ENCODE results near the gene ARL15.

ARL15 gene

DNA sequence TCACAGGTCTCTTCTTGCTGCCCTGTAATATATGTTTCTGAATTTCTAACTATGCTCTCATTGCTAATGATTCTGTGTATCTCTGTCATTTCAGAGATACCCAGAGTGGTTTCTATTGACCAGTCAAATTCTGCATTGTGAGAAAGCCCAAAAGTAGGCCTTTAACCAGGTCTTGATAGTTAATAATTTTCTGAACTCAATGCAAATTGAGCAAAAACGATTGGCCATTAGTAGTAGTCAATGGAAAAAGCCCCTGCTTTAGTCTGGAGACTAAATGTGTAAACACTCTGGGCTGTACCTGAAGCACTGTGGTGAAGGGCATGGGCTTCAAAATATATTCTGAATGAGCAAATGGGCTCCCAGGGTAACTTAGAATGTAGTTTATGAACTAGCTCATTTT lies 307.6 kb downstream of the ARL15 start:
- Histone ChIP-seq H3K9me3 (replicated peaks in 1 of 11) (no peaks in the 10 kb centered on the region), H3K9ac (no peak overlapping the region), H3K27me3 (no peaks in the 10 kb centered on the region), H3K4me2 (0 out of 22 replicates have a peak overlapping the region, but pooled peaks of 1 of the 11 experiments have one; percentile 14), H3K36me3 (no peaks in the 10 kb centered on the region), H3K4me1 (peaks cover 0 to 13% (median 2%) of the 10 kb centered on the region in 10 experiments; a peak in 6 of 20 replicates), H3K4me3 (no peak overlapping the region), H3K27ac (no peak overlapping the region), H4K20me1 (no peaks in the 10 kb centered on the region)
- no peak for TF ChIP-seq Cebpa-rat (IDR thresholded peaks at IDR 0.05)

DNA sequence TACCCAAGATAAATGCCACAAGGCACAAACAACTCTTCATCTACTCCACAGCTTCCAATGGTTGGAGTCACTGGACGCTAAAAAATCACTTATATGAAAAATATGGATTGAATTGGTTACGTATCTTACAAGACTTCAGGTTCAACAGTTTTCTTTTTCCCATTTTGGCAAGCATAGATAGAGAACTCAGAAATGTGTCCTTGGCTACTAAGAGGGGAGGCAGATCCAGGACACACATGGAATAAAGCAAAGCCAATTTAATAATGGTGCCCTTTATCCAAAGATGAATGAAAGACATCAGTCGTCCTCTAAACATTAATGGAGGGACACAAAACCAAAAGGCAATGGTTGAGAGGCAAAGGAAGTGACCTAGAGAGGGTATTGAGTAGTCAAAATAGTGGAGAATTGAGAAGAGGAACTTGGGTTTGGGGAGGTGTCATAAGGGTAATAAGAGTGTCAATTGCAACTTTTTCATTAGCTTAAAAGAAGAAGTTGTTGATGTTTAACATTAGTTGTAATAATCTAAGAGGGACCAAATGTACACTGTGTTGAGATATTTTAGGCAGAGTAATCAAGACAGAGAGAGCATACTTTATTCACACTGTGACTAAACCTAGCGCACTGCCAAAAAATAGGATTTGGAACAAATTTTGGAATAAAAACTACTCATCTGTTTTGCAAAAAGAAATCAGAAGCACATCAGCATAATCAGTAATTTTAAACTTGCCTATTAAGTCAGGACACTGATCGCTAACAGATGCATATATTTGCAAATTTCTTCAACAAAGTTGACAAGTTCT lies 308.2 kb downstream of the ARL15 start:
- H3K4me2 ChIP-seq = 0 out of 22 replicates have a peak overlapping the region, but pooled peaks of 1 of the 11 experiments have one; percentile 14

DNA sequence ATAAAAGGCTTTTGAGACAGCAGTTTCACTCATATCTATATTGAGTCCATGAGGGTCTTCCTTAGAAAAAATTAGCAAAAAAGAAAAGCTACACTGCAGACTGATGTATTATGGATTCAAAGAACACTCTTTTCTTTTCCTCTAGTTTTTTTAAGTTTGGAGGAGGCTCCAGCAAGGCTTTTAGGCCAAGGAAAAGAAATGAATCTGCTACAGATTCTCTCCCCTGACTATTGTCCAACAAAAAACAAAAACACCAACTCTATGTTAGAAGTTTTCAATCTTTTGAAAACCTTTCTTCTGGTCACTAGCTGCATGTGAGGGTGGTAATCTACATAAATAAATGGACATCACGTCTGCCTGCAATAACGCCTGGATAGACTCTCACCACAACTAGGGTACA lies 310.4 kb downstream of the ARL15 start:
- H3K4me1 ChIP-seq = peaks cover 0 to 9% (median 0%) of the 10 kb centered on the region in 10 experiments; a peak in 3 of 20 replicates
- H3K36me3 ChIP-seq = no peaks in the 10 kb centered on the region
- no peak overlapping the region for H3K4me2 ChIP-seq
- no peak overlapping the region for H3K27ac ChIP-seq
- H3K9ac ChIP-seq = no peak overlapping the region
- H3K27me3 ChIP-seq = no peaks in the 10 kb centered on the region
- TF ChIP-seq Cebpa-rat (IDR thresholded peaks at IDR 0.05) = no peak
- H4K20me1 ChIP-seq = no peaks in the 10 kb centered on the region
- H3K4me3 ChIP-seq = no peak overlapping the region
- H3K9me3 ChIP-seq (replicated peaks in 1 of 11) = no peaks in the 10 kb centered on the region

More for the DNA sequence above, 308.2 kb downstream of the ARL15 start:
- Histone ChIP-seq H4K20me1 (no peaks in the 10 kb centered on the region), H3K9ac (no peak overlapping the region), H3K36me3 (no peaks in the 10 kb centered on the region), H3K4me3 (no peak overlapping the region), H3K27me3 (no peaks in the 10 kb centered on the region), H3K4me1 (peaks cover 0 to 9% (median 0%) of the 10 kb centered on the region in 10 experiments; a peak in 2 of 20 replicates), H3K27ac (no peak overlapping the region), H3K9me3 (replicated peaks in 1 of 11) (no peaks in the 10 kb centered on the region)
- no peak for TF ChIP-seq Cebpa-rat (IDR thresholded peaks at IDR 0.05)

DNA sequence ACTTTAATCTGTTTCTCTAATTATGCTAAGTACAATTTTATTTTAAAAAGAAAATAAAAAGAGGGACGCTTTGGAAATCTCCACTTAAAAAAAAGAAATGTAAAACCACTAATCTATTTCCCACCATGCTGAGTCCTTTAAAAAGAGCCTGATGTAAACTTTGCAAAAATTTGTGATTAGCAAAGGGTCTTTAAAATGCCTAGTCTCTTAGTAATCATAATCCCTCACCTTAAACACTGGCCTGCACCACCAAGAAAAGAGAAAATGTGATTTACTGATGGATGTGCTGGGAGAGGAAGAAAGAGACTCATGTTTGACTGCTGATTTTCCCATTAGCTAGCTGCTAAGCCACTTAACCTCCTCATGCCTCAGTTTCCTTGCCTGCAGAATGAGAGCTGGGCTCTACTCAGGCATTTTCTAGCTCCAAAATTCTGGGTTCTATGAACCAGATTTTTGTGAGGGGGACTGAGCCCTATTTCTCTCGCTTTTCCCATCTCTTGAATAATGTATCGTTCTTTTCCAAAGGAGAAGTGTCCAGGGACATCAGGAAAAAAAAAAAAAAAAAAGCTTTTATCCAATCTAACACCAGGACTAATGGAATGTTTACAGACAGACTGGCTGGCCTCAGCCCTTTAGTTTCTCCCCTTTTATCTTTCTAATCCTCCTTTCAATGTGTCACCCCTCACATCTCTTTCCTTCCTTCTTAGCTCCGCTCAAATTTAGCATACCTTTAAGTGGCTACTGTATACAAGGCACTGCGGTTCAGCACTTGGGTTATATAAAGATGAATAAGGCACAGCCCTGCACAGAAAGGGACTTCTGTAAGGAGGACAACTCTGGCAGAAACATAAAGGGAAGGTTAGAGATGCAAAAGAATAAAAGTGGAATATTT lies 312.4 kb downstream of the ARL15 start:
- no peaks in the 10 kb centered on the region for H3K27me3 ChIP-seq
- no peak overlapping the region for H3K4me3 ChIP-seq
- no peak overlapping the region for H3K9ac ChIP-seq
- TF ChIP-seq Cebpa-rat (IDR thresholded peaks at IDR 0.05) = no peak
- H3K9me3 ChIP-seq (replicated peaks in 1 of 11) = no peaks in the 10 kb centered on the region
- no peaks in the 10 kb centered on the region for H4K20me1 ChIP-seq
- peaks cover 0 to 9% (median 0%) of the 10 kb centered on the region in 10 experiments; a peak in 3 of 20 replicates for H3K4me1 ChIP-seq
- no peak overlapping the region for H3K27ac ChIP-seq
- no peaks in the 10 kb centered on the region for H3K36me3 ChIP-seq
- no peak overlapping the region for H3K4me2 ChIP-seq

DNA sequence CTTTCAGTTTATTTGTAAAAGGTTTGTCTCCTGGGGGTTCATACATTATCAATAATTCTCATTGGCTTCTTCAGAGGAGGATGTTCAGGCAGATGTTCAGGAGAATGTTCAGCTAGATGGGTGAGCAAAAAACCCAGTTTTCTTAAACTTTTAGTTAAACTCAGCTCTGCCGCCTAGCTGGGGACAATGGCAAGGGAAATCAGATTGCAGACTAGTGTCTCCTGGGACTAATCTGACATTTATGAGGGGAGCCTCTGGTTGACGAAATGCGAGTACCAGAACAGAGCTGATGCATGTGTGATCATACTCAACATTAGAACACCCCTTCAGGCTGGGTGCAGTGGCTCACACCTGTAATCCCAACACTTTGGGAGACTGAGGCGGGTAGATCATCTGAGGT lies 314.4 kb downstream of the ARL15 start:
- Histone ChIP-seq H3K9me3 (replicated peaks in 1 of 11) (no peaks in the 10 kb centered on the region), H3K9ac (no peak overlapping the region), H3K27me3 (no peaks in the 10 kb centered on the region), H3K4me1 (peaks cover 0 to 5% (median 0%) of the 10 kb centered on the region in 10 experiments; a peak in 1 of 20 replicates), H3K4me3 (no peak overlapping the region), H4K20me1 (no peaks in the 10 kb centered on the region), H3K4me2 (no peak overlapping the region; a peak in 1 of 22 replicates), H3K36me3 (no peaks in the 10 kb centered on the region), H3K27ac (no peak overlapping the region)
- TF ChIP-seq Cebpa-rat (IDR thresholded peaks at IDR 0.05) = no peak

DNA sequence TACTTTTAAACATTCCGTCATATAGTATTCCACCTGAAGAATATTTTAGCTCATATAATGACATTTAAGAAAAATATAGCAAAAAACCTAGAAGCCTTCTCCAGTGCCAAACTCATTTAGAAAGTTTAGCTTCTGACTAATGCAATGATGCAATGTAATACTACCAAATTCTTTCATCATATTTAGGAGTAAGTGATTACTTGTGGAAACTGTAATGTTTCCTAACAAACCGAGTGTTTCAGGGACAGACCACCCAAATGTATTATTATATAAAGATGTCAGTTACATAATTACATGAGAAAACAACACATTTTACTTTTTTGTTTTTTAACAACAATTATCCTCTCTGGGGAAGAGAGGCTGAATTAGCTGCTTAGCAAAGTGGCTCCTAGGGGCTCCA lies 316.2 kb downstream of the ARL15 start:
- no peak overlapping the region for H3K4me2 ChIP-seq

DNA sequence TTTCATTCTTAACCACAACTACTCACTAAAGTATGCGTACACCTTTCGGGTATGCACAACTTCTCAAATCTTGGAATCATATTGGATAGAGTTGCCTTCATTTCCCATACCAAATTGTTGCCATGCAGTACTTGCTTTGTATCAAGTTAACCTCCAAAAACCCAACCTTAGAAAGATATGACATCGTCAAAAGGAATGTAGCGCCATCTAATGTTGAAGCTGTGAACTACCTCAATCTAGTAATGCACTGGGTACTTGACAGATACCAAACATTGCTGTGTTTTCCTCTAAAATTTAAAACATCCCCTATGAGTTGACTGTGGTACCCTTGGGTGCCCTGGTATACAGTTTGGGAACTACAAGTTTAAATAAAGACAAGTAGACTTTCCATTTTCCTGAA lies 318.4 kb downstream of the ARL15 start:
- Histone ChIP-seq H3K4me1 (peaks cover 0 to 5% (median 0%) of the 10 kb centered on the region in 10 experiments; a peak in 1 of 20 replicates), H3K27ac (no peak overlapping the region), H3K36me3 (peaks cover 0 to 11% (median 0%) of the 10 kb centered on the region in 11 experiments; a peak in 2 of 22 replicates), H3K4me2 (no peak overlapping the region), H3K9me3 (replicated peaks in 1 of 11) (no peaks in the 10 kb centered on the region), H3K9ac (no peak overlapping the region), H4K20me1 (no peaks in the 10 kb centered on the region), H3K4me3 (no peak overlapping the region), H3K27me3 (no peaks in the 10 kb centered on the region)
- no peak for TF ChIP-seq Cebpa-rat (IDR thresholded peaks at IDR 0.05)

More for the DNA sequence above, 316.2 kb downstream of the ARL15 start:
- no peaks in the 10 kb centered on the region for H3K9me3 ChIP-seq (replicated peaks in 1 of 11)
- H3K27me3 ChIP-seq = no peaks in the 10 kb centered on the region
- H3K27ac ChIP-seq = no peak overlapping the region
- H3K4me1 ChIP-seq = peaks cover 0 to 5% (median 0%) of the 10 kb centered on the region in 10 experiments; a peak in 1 of 20 replicates
- peaks cover 0 to 6% (median 0%) of the 10 kb centered on the region in 11 experiments; a peak in 1 of 22 replicates for H3K36me3 ChIP-seq
- H4K20me1 ChIP-seq = no peaks in the 10 kb centered on the region
- TF ChIP-seq Cebpa-rat (IDR thresholded peaks at IDR 0.05) = no peak
- no peak overlapping the region for H3K4me3 ChIP-seq
- H3K9ac ChIP-seq = no peak overlapping the region

DNA sequence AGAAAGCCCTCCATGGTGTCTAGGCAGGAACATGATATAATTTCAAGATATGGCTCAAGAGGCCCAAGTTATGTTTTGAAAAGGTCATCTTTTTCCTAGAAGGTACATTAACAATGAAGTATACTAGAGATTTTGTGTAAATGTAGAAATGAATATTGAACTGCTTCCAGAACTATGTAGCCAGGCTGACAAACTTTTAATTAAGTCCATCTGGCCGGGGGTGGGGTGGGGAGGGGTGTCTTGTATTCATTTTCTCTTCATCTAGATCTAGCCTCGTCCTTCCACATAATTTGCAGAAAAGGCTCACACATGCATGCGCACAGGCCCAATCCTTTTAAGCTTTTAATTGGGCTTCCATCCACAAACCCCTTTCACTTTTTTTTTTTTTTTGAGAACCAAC lies 323.3 kb downstream of the ARL15 start:
- Histone ChIP-seq H3K27ac (no peak overlapping the region), H3K9me3 (replicated peaks in 1 of 11) (no peaks in the 10 kb centered on the region), H3K9ac (no peak overlapping the region), H3K4me3 (no peak overlapping the region), H4K20me1 (no peaks in the 10 kb centered on the region), H3K4me2 (no peak overlapping the region), H3K36me3 (peaks cover 0 to 11% (median 0%) of the 10 kb centered on the region in 11 experiments; a peak in 2 of 22 replicates), H3K27me3 (no peaks in the 10 kb centered on the region), H3K4me1 (no peaks in the 10 kb centered on the region)
- no peak for TF ChIP-seq Cebpa-rat (IDR thresholded peaks at IDR 0.05)

DNA sequence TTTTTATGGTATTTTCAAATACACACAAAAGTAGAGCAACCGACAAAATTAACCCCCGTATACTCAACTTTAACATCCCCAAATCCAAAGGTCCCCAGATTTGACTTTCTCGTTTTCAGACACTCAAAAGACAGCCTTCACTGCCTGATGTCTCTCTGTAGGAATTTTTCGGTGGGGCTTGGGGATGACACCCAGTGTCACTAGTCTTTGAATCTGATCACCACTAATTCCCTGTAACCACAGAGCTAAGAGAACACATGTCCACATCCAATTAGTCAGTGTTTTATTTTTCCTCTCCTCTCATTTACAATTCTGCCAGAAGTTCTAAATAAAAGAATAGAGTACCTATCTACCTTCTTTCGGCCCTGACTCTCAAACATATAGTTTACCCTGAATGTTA lies 324.6 kb downstream of the ARL15 start:
- no peak overlapping the region for H3K27ac ChIP-seq
- H3K4me1 ChIP-seq = no peaks in the 10 kb centered on the region
- H3K9ac ChIP-seq = no peak overlapping the region
- no peak for TF ChIP-seq Cebpa-rat (IDR thresholded peaks at IDR 0.05)
- no peaks in the 10 kb centered on the region for H4K20me1 ChIP-seq
- no peak overlapping the region for H3K4me2 ChIP-seq
- H3K4me3 ChIP-seq = no peak overlapping the region
- H3K9me3 ChIP-seq (replicated peaks in 1 of 11) = 0 out of 22 replicates have a peak, but pooled peaks cover 0 to under 1% (median 0%) of the 10 kb centered on the region in 11 experiments
- no peaks in the 10 kb centered on the region for H3K27me3 ChIP-seq
- peaks cover 0 to 11% (median 0%) of the 10 kb centered on the region in 11 experiments; a peak in 2 of 22 replicates for H3K36me3 ChIP-seq
